K562 treated with DMSO at 1 percent for 48 hours (cell line): ENCODE data around the gene SDC1. TPM values are rescaled to one million over a fixed set of nuclear protein-coding genes. Genes with fewer than 3 reads are reported as not detected.

Experiments used
- total RNA-seq: library from RNA; unstranded; fragments of 300-600 nt; gene quantifications from 2 replicates; pipeline ENCODE4 v1.2.3, GENCODE V29; 2022; ENCODE audit warnings: low replicate concordance; ENCODE audit errors: extremely low read depth

The SDC1 gene
- total RNA-seq = not detected in 2 replicates

GRCh38 chr2:20224716-20225293, at the start of gene SDC1:
Gene SDC1, minus strand, starts transcription at chr2:20225130. Its CDS starts 263 bp downstream, at chr2:20224867.

Other genes with a start within 250 kb of the SDC1 start
- gene WDR35, start 235.0 kb downstream of the SDC1 start, total RNA-seq = not detected in 2 replicates
- gene MATN3, start 212.5 kb downstream of the SDC1 start, total RNA-seq = not detected in 2 replicates
- not detected in 2 replicates for gene LAPTM4A, start 173.5 kb downstream of the SDC1 start, total RNA-seq
- not detected in 2 replicates for gene PUM2, start 125.7 kb upstream of the SDC1 start, total RNA-seq
- not detected in 2 replicates for gene RHOB, start 221.9 kb upstream of the SDC1 start, total RNA-seq